NCI-H2196 (cell line): ENCODE data around the gene RGS13.

Experiments
- DNase-seq: peaks from one replicate; lab custom pipeline; 2025; ENCODE audit not compliant: unreplicated experiment; lab: John Stamatoyannopoulos, UW

Gene RGS13

DNA sequence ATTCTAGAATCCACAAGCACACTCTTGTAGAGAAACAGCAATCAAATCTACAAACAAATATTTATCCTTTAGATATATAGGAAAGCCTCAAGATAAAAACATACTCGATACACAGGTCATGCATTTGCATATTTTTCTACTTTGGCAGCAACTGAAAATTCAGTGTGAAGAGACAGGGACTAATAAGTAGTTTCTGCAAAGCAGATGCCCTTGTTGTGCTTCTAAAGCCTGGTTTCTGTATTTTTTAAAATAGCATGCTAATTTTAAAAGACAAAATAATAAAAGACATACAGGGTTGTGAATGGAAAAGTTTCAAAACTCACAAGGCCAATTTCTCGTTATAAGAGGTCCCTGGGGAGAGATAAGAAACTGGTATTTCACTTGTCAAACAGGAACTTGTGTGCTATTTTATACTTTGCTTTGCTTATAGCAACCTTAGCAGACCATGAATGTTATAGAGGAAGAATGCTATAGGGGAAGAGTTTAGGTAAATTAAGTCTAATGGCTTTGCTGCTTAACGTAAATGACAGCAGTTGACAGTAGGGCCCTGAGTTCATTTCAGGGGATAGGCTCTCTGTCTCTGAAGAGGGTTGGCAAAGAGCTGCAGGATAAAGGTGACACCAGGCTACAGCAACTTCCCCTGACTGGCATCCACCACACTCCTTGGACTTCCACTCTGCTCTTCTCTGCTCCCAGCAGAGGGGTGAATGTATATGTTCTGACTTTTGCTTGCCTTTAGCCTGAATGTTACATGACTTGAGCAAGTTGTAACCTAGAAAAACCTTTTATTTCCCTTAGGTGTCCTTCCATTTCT lies 9.4 kb upstream of the RGS13 start:
- no peak for DNase-seq

DNA sequence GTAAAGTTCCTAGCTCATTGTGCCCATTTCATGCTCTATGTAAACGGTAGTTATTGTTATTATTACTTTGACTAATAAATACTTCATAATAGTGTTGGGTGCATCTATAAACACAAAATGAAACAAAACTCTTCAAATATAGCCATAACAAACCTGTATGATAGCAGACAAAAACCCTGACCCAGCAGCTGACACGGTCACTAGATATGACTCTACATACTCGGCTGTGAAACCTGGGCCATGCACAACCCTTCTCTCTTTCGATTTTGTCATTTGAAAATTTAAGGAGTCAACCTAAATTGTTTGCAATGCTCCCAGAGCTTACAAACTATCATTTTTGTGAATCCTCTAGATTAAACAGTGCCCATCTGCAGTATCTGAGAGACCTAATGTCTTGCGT lies 8.0 kb upstream of the RGS13 start:
- DNase-seq: no peak

DNA sequence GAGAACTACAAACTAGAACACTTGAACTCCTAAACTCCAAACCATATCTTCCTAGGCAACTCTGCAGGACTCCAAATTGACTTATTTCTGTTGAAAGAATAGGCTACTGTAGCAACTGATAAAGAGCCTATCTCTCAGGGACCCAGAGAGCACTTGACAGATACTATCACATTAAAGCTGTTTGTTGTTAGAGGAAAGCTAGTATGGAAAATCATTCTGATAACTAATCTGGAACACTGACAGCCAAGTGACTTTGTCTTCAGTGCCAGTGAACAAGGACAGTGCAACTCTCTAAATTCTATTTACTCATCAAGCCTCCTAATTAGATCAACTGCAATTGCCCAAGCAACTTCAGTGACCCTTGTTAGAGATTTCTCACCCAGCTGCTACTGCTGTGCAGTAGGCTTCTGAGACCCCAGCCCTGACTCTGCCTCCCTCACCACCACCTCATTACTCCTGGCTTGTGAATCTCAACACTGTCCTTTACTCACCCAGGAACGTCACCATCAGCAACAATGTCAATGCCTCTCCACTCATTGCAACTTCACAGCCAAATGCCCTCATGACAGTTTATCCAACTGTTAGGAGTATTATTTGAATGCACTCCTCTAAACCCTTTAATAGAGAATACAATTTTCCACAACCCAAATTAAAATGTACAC lies 7.4 kb upstream of the RGS13 start:
- DNase-seq: no peak

DNA sequence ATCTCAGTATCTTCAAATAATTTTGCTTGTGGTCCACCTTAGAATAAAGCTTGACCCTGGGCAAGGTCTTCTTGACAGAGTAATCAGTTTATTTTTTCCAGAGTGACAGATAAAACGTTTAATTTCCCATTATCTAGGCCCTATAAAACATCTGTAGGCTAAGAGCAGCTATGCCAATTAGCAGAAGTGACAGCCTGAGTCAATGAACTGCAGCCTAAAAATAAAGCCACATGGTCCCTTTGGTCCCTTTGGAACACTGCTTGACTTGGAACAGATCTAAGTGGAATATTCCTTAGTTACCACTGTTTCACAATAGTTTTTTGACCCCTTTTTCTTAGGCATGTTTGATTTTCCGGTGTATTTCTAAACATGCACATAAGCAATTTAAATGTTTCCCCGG lies 6.3 kb upstream of the RGS13 start:
- DNase-seq: no peak

DNA sequence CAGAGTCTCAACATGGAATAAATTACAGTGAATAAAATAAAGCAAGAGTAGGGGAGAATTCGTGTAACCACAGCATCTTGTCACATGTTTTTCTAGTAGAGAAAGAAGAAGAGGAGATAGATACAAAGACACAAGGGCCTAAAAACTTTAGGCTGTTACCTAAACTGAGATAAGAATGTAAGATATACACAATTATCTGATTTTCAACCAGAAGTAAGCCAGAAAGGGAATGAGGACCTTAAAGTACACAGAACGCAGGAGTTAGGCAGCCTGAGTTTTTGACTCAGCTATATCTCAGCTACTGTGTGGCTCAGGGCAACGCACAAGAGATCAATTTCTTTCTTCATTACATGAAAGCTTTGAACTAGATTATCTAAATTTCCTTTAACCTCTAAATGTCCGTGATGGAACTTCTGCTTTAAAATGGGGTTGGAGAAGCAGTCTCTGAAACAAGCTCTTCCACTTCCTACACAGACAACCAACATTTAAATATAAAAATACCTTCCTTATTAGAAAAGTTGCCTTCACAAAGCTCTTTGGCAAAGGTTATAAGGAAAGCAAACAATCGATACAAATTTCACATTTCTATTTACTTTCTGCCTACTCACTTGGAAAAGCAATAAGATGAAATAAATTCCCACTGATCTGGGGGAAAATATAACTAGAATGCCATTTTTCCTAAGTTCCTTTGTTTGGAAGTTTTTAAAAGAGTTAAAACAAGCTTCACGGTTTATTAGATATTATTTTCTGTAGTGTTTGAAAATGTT lies 5.2 kb upstream of the RGS13 start:
- no peak for DNase-seq

DNA sequence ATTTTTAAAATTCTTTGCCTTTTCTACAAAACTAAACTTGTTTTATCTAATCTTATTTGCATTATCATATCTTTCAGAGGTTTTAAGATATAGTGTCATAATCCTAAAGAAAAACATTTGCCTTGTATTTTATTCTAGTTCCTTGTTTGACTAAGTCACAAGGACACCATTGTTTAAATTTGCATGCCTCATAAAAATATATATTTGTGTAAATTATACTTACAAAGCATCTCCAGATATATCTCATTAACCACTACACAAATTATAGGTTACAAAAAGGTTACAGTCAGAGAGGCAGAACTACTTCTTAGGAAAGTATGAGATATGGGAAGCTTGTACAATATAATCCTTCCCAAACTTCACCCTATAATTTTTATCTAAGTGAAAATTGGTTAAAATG lies 4.2 kb upstream of the RGS13 start:
- DNase-seq: no peak

DNA sequence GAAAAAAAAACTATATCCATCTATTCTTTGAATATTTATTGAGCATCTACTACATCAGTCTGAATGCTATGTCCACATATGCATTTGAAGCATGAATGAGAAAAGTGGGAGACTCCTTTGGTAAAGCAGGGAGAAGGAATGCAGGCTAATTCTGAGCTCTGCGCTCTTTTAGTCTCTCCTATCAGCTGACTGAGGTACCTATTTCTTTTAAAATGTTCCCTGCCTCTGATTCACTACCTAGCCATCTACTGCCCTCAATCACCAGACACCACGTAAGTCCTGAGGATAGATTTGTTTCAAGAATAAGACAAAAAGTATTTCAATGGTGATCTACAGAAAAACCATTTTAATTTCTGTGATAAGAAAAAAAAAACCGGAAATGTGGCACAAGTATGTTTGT lies 3.8 kb upstream of the RGS13 start:
- no peak for DNase-seq

DNA sequence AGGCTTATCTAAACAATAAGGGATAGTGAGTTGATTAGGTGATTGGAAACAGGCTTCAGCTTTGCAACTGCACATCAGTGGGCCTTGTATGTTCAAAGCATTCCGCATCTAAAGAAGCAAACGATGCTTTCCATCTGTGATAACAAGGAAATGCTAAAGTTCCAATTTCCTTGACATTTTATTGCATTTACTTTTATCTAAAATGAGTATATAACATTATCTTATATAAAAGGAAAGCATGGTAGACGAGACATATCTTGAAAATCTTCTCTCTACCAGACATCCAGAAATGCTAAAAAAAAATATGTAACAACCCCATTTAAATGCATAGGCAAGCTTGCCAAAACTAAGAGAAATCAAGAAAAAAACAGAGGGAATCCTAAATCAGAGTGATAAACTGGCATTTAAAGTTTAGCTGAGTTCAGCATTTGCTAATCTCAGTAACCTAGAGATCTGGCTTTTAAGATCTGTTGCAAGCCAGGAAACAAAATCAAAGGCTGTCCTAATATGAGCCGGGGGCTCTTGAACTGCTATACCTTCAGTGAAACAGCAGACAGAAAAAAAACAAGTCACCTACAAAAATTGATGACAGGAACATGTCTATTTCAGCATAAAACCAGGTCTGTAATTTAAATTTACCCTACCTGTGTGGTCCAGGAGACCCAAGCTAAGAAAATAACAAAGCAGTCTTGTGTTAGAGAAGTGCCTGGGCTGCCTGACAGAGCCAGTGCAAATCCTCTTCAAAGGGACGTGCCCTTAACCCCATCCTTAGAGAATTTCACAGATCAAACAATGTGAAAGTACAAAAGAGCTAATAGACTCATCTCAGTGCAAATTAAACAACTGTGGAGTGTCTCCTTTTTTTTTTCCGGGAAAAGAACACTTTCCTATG lies 3.1 kb upstream of the RGS13 start:
- DNase-seq: no peak

DNA sequence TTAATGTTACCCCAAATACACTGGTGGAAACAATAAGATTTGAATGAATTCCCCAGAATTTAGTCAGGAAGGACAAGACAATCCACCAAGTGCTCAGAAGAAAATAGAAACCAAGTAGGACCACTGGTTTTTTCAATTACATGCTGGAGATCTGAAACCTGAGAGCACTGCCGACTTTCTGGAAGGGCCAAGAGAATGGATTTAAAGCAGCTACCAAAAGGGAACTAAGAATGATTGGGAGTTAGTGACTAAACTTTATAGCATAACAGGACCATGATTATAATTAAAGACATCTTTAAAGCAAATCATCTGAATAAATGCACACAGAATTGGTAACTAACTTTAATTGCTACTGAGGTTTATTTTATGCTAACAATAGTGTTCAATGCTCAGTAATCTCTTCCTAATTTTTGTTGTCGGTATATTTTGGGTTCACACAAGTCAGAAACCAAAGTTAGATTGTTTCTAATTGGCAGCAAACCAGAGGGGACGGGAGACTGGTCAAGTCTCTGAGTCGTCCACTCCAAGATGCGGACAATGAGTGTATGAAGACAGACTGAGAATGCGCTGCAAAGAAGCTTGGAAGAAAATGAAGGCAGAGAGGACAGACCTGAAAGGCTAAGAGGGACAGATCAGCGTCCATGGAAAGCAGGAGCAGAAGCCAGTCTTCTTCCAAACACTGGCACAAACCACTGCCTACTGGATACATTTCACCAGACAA lies 2.3 kb upstream of the RGS13 start:
- DNase-seq: no peak

DNA sequence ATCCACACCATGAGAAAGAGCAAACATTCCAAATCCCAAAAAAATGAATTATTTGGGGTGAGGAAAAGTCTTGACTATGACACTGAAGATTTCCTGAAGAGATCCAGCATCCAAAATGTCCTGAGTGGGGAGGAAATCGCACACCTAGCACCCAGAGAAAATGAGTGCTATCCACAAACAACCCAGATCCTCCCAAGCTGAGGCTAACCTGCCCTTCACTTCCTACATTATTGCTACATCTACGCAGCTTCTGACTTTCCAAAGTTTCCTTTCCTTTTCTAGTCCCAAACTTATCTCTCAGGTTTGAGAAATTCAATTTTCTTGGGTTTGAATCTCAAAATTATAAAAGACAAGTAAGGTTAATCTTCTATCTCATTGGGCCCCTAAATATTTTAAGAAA lies 906 bp upstream of the RGS13 start:
- no peak for DNase-seq

DNA sequence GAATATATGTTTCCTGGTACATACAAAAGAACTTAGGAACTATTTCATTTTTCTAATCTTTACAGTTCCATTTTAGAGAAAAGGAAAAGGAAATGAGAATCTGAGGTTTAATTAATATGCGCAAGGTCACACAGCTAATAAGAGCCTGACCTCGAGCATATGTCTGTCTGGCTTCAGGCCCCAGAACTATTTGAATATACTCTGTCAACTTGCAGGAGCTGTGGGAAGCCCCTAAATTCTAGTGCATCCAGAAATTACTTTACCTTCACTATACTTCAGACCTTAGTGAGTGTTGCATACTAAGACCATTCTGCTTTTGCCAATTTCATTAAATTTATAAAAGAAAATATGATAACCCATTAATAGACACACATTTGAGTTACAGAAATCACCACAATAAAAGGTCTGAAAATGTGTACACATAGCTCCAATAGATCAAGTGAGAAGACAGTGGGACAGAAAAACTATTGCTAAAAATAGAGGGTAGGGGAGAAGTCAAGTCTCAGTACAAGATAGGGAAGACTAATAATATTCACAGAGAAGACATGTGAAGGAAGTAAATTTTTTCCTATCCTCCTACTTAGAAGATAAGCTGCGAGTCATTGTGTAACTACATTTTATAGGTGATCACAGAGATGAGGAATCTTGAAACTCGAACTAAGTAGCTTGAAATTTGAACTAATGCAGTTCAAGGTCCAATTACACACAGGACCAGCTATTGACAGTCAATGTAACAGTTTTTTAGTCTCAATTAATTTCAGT lies 3.8 kb downstream of the RGS13 start:
- no peak for DNase-seq

DNA sequence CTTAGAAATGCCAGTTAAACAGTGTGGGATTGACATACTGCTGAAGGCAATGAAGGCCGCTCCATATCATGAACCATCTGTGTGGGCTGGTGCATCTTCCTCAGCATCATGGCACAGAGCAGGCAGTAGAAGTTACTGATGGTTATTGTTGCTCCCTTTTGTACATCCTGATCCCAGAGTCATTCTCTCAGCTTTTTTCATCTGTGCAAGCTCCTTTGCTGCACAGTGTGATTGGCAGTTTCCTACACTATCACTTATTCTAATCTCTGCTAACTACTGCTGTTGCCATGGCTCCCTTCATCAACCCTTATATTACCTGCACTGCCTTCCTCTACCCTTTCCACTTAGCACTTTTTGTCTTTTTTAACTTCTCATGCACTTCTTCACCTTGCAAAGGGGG lies 16.2 kb downstream of the RGS13 start:
- no peak for DNase-seq

DNA sequence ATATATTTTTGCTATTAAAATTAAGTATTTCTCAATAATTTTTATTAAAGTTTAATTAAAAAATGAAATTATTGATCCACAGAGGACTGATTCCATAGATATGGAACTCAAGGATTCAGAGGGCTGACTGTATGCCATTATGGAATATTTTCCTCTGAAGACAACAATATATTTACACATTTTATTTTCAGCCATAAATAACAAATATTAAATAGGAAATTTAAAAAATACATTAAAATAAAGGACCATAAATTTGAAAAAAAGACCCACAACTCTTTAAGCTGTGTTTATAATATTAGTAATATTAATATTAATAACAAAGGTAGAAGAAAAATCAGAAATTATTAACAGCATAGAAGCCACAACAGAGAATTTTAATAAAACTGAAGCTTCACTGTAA lies 18.2 kb downstream of the RGS13 start:
- DNase-seq: no peak

DNA sequence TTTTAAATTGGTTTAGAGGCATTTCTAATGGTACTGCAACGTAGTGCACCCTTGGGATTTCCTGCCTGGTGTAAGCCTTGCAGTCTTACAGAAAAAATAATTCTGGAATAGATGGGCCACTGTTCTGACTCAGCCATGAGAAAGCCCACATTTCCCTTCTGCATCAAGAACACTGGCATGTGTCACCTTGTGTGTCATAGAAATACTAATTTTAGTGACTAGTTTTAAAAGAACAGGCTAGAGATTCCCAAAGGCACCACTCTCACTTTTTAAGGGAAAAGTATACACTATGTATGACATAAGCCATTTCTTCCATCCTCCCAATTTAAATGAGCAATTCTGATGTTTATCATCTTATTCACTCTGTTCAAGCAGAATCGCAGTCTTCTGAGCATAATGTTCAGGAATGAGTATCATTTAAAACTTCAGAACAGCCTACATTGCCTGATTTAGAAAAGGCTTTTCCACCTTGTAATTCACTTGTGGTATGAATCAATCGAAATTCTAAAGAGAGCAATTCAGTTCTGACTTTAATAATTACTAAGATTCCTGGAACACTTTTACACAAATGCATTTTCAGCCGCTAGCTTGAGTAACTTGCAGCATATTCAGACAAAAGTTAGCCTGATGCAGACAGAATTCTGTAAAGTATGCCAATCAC lies 18.8 kb downstream of the RGS13 start:
- DNase-seq: no peak

DNA sequence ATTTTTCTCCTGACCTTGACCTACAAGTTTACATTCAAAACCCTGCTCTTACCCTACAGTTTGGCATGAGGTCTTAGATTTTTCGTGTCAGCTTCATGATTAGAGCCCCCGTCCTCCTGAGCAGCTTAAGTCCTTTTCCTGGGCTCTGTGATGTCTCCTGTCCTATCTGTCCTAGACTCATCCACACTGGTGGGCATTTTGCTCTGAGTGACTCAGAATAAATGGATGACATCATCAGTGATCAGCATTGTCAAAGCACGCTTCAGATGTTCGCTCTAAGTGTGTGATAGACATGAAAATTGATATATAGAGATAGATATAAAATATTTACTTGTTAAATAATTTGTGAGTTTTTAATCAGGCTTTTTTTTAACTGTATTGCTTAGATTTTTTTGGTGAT lies 21.8 kb downstream of the RGS13 start:
- DNase-seq: no peak

DNA sequence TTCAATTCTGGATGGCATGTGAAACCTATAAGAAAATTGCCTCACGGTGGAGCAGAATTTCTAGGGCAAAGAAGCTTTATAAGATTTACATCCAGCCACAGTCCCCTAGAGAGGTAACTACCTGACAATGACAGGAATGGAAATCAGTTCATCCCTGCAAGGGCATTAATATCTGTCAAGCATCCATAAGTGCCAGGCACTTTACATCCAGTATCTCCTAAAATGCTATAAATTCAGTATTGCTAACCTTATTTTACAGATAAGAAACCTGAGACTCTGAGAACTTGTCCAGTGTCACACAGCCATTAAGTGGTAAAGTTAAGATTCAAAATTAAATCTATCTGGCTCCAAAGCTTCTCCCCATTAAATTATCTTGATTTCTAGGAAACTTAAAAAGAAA lies 22.3 kb downstream of the RGS13 start:
- DNase-seq: no peak

DNA sequence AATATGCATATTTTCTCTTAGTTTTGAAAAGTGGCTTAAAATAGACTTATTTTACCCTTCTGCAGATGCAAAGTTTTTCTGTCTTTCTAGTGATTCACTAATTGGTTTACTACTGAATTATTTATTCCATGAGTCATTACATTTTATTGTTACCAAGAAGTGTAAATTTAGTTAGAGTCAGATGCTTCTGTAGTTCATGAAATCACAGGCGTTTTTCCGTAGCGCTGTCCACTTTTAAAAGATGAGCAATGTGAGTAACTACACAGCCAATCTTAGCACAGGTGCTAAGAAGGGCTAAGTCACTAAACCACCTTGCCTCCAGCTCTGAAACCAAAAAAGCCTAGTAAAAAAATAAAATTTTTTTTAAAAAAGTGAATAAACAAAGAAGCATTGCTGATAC lies 24.7 kb downstream of the RGS13 start:
- no peak for DNase-seq

DNA sequence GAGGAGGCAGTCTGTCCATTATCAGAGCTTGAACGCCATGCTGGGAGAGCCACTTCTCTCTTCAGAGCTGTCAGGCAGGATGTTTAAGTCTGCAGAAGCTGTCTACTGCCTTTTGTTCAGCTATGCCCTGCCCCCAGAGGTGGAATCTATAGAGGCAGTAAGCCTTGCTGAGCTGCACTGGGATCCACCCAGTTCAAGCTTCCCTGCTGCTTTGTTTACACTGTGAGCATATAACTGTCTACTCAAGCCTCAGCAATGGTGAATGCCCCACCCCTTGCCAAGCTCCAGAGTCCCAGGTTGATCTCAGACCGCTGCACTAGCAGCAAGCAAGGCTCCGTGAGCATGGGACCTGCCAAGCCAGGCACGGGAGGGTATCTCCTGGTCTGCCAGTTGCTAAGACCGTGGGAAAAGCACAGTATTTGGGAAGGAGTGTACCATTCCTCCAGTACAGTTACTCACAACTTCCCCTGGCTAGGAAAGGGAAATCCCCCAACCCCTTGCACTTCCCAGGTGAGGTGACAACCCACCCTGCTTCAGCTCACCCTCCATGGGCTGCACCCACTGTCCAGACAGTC lies 32.5 kb downstream of the RGS13 start:
- no peak for DNase-seq

DNA sequence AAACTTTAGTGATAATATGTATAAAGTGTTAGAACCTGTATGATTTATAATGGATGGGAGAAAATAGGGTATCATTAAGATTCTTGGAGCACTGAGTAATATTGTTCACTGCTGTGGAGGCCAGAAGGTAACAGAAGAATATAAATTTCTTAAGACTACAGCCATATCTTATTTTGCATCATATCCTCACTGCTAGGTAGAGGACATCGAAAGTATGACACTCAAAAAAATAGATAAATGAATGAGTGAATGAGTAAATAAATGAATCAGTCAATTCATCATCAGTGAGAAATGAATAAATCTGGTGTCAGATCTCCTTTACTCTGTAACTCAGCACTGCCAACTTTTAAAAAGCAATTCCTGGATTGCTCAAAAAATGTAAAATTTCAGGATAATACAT lies 33.2 kb downstream of the RGS13 start:
- DNase-seq: no peak
